Parathyroid adenoma (tissue), 2 donors: ENCODE measurements around the gene PXMP2.

ENCODE experiments used
- H2AFZ ChIP-seq: fragments of 300-600 bp; sonication (generic); one replicate; pipeline ENCODE4 v1.7.0; 2017; ENCODE audit warnings: antibody characterized with exemption, mild to moderate bottlenecking
- H3K27ac ChIP-seq: fragments of 300-600 bp; sonication (generic); one replicate; pipeline ENCODE4 v1.7.0; 2017
- H3K27me3 ChIP-seq: fragments of 300-600 bp; sonication (generic); one replicate; pipeline ENCODE4 v1.7.0; 2017; ENCODE audit warnings: low read length; ENCODE audit not compliant: control insufficient read depth, insufficient read depth
- H3K36me3 ChIP-seq: fragments of 300-600 bp; sonication (generic); one replicate; pipeline ENCODE4 v1.7.0; 2017; ENCODE audit warnings: low read length; ENCODE audit not compliant: control insufficient read depth, insufficient read depth
- H3K4me1 ChIP-seq: fragments of 300-600 bp; sonication (generic); one replicate; pipeline ENCODE4 v1.7.0; 2017; ENCODE audit warnings: control low read depth
- H3K4me2 ChIP-seq: fragments of 300-600 bp; sonication (generic); one replicate; pipeline ENCODE4 v1.7.0; 2017; ENCODE audit warnings: low read length
- H3K4me3 ChIP-seq: fragments of 300-600 bp; sonication (generic); one replicate; pipeline ENCODE4 v1.7.0; 2017; ENCODE audit warnings: low read depth, low read length
- H3K79me2 ChIP-seq: fragments of 300-600 bp; sonication (generic); one replicate; pipeline ENCODE4 v1.7.0; 2017; ENCODE audit warnings: control low read depth
- H3K9ac ChIP-seq: fragments of 300-600 bp; sonication (generic); one replicate; pipeline ENCODE4 v1.7.0; 2017; ENCODE audit warnings: mild to moderate bottlenecking
- H3K9me3 ChIP-seq: fragments of 300-600 bp; sonication (generic); one replicate; pipeline ENCODE4 v1.7.0; 2017; ENCODE audit warnings: low read length; ENCODE audit not compliant: control insufficient read depth
- TF ChIP-seq, protein P1 (sequence below): fragments of 300-600 bp; sonication (generic); IDR thresholded peaks from one replicate; pipeline ENCODE4 v1.7.0; 2017; ENCODE audit warnings: antibody characterized with exemption, mild to moderate bottlenecking
- donor health status: primary hyperparathyroidism.

The PXMP2 gene

DNA sequence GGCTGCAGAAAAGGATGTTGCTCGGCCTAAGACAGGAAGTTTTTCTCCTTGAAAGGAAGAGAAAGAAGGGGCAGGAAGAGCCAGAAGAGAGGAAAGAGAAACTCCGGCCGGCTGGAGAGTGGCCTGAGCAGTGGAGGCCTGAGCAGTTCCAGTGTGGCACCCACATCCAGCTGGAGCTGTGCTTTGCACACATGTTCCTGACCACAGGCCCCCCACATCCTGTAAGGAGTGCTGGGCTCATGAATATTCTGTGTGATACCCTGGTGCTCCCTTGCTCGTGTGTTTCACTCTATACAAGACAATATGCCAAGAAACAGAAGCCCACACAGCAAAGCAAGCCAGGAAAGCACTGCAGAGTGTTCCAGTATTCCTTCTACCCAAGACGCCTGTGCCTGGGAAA lies 27.3 kb upstream of the PXMP2 start:
- H3K4me3 ChIP-seq: no peak overlapping the region
- H2AFZ ChIP-seq: no peak overlapping the region
- no peaks in the 10 kb centered on the region for H3K9me3 ChIP-seq
- H3K9ac ChIP-seq: no peak overlapping the region
- H3K4me1 ChIP-seq: peaks cover 5% of the 10 kb centered on the region
- H3K79me2 ChIP-seq: no peaks in the 10 kb centered on the region
- TF ChIP-seq, protein P1, sequence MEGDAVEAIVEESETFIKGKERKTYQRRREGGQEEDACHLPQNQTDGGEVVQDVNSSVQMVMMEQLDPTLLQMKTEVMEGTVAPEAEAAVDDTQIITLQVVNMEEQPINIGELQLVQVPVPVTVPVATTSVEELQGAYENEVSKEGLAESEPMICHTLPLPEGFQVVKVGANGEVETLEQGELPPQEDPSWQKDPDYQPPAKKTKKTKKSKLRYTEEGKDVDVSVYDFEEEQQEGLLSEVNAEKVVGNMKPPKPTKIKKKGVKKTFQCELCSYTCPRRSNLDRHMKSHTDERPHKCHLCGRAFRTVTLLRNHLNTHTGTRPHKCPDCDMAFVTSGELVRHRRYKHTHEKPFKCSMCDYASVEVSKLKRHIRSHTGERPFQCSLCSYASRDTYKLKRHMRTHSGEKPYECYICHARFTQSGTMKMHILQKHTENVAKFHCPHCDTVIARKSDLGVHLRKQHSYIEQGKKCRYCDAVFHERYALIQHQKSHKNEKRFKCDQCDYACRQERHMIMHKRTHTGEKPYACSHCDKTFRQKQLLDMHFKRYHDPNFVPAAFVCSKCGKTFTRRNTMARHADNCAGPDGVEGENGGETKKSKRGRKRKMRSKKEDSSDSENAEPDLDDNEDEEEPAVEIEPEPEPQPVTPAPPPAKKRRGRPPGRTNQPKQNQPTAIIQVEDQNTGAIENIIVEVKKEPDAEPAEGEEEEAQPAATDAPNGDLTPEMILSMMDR: no peak
- H3K27ac ChIP-seq: no peak overlapping the region
- H3K27me3 ChIP-seq: no peaks in the 10 kb centered on the region
- H3K36me3 ChIP-seq: no peaks in the 10 kb centered on the region
- H3K4me2 ChIP-seq: no peak overlapping the region

DNA sequence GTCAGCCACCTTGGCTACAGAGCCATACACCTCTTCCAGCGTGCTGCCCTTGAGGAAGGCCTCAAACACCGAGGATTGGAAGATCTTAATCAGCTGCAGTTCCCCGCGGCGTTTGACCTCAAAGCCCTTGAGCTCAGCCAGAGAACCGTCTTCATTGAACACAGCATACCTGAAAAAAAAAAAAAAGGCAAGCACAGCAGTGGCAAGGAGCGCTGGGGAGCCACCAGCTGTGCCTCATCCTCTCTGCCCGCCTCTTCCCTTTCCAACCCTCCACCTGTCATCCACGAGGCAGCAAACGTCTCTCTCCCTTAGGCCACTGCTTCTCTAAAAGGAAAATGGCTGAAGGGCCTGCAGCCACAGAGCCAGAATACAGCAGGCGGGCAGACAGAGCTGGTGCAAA lies 26.4 kb upstream of the PXMP2 start:
- no peaks in the 10 kb centered on the region for H3K36me3 ChIP-seq
- H3K79me2 ChIP-seq: no peaks in the 10 kb centered on the region
- peaks cover 5% of the 10 kb centered on the region for H3K4me1 ChIP-seq
- H3K27ac ChIP-seq: peak overlapping the region; percentile 50
- TF ChIP-seq, protein P1: no peak
- no peaks in the 10 kb centered on the region for H3K9me3 ChIP-seq
- no peak overlapping the region for H3K4me3 ChIP-seq
- H3K9ac ChIP-seq: no peak overlapping the region
- H2AFZ ChIP-seq: peak overlapping the region; percentile 60
- peak overlapping the region; percentile 28 for H3K4me2 ChIP-seq
- no peaks in the 10 kb centered on the region for H3K27me3 ChIP-seq

DNA sequence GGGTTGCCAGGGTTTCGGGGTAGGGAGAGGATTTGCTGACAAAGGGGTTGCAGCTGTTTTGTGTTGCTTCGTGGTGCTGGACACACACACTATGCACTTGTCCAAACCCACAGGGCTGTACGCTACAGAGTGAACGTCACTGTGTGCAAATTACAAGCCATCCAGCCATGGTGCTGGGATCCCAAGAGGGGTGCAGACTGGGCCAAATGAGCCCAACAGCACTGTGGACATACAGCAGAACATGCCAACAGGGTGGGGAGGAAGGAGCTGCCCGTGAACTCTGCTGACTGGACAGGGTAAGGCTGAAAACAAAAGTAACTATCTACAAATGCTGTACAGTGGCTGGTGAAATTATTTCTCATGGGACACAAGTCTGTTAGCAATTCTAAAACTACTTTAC lies 25.4 kb upstream of the PXMP2 start:
- Histone ChIP-seq H3K36me3 (no peaks in the 10 kb centered on the region), H3K4me2 (no peak overlapping the region), H3K79me2 (no peaks in the 10 kb centered on the region), H2AFZ (no peak overlapping the region), H3K9me3 (no peaks in the 10 kb centered on the region), H3K9ac (no peak overlapping the region), H3K27me3 (no peaks in the 10 kb centered on the region), H3K4me1 (peaks cover 5% of the 10 kb centered on the region), H3K27ac (no peak overlapping the region), H3K4me3 (no peak overlapping the region)
- TF ChIP-seq, protein P1: no peak

DNA sequence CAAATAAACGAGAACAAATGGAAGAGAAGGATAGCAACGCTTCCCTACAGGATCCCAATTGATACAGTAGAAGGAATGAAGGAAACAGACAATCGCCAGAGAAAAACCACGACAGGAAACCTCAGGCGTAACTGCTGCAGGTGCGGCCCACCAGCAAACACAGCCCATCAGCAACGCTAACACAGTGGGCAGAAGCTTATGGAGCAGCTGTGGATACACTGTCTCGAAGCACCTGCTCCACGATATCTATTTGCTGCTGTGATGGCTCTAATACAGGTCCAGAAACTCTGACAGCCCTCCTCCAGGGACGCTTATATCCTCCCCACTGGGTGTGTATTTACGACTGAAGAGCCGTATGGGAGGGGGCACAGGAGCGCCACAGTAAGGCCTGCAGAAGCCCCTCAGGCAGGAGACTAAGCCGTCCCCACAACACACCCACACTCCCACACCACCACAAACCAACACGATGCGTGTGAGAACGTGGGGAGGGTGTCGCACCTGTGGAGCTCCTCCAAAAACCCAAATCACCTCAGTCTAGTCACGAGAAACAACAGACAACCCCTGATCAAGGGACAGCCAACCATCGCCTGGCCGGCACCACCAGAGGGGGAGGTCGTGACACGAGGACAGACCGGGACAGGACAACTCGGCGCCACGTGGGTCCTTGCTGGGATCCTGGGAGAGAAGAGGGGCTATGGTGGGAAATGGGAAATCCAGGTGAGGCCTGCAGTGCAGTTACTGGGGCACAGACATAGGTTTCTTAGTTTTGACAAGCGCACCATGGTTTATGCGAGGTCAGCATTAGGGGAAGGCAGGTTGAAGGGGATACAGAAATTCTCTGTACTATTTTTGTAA lies 24.3 kb upstream of the PXMP2 start:
- H3K36me3 ChIP-seq: no peaks in the 10 kb centered on the region

More for the DNA sequence above, 24.3 kb upstream of the PXMP2 start:
- H3K9me3 ChIP-seq: no peaks in the 10 kb centered on the region
- no peak overlapping the region for H3K9ac ChIP-seq
- no peak overlapping the region for H3K4me3 ChIP-seq
- H3K79me2 ChIP-seq: no peaks in the 10 kb centered on the region
- no peak overlapping the region for H3K27ac ChIP-seq
- H3K27me3 ChIP-seq: no peaks in the 10 kb centered on the region
- H3K4me2 ChIP-seq: no peak overlapping the region
- H2AFZ ChIP-seq: no peak overlapping the region
- TF ChIP-seq, protein P1: no peak
- H3K4me1 ChIP-seq: peaks cover 5% of the 10 kb centered on the region
